ENCODE measurements around the gene SCRN1. TPM values are rescaled to one million over a fixed set of nuclear protein-coding genes. Genes with fewer than 3 reads are reported as not detected.

Gene SCRN1
- total and polyA plus RNA-seq, 2 donors from 2014 or later: 22.2 to 85.6 TPM

DNA sequence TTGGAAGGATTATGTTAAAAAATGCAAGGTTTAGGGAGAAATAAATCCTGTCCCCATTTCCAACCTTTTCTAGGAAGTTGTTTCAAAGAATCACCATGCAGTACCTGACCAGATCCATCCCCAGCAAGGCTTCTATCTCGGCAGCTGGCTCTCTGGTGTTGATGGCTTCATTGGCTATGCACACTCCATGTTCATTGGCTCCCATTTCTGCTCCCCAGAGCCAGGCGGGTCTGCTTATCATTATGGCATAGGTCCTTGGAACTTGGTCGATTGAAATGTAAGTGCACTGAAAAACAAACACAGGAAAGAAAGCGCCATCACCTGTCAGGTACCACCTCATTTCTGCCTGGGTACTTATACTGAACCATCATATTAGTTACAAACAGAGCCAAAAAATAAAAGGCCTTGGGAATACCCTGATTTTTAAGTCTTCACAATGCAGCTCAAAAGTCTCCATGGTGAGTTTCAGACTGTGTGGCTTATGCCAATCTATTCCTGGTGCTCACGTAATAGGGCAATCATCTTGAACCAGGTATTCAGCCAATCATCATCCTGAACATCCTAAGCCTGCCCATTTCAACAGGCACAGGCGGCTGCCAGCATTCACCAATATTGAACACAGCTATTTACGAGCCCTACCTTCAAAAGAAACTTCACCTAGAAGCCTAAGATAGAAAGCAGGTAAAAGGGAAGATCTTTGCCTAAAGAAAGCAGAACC lies 34.4 kb downstream of the SCRN1 start:
- Histone ChIP-seq H3K4me3 (ENCODE audit: low read length in 3 of 3) (no peak overlapping the region), H3K9ac (ENCODE audit: low read length in 3 of 3) (no peak overlapping the region), H3K36me3 (ENCODE audit: control insufficient read depth in 2 of 3, insufficient read depth in 3 of 3, low read length in 3 of 3) (peaks cover 0 to 2% (median 0%) of the 10 kb centered on the region in 3 donors), H3K27ac (ENCODE audit: low read depth in 2 of 2, low read length in 2 of 2) (no peak overlapping the region), H3K4me1 (ENCODE audit: control insufficient read depth in 2 of 3, insufficient read depth in 2 of 3, low read depth in 1 of 3, low read length in 3 of 3) (no peaks in the 10 kb centered on the region), H3K9me3 (ENCODE audit: control insufficient read depth in 2 of 3, insufficient read depth in 1 of 3, low read length in 3 of 3) (no peaks in the 10 kb centered on the region), H3K27me3 (ENCODE audit: control insufficient read depth, insufficient read depth, low read length) (no peaks in the 10 kb centered on the region)
- intact Hi-C loops (cut with DNase I): no loop called here
- TF ChIP-seq, protein P1, sequence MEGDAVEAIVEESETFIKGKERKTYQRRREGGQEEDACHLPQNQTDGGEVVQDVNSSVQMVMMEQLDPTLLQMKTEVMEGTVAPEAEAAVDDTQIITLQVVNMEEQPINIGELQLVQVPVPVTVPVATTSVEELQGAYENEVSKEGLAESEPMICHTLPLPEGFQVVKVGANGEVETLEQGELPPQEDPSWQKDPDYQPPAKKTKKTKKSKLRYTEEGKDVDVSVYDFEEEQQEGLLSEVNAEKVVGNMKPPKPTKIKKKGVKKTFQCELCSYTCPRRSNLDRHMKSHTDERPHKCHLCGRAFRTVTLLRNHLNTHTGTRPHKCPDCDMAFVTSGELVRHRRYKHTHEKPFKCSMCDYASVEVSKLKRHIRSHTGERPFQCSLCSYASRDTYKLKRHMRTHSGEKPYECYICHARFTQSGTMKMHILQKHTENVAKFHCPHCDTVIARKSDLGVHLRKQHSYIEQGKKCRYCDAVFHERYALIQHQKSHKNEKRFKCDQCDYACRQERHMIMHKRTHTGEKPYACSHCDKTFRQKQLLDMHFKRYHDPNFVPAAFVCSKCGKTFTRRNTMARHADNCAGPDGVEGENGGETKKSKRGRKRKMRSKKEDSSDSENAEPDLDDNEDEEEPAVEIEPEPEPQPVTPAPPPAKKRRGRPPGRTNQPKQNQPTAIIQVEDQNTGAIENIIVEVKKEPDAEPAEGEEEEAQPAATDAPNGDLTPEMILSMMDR (IDR thresholded peaks at IDR 0.05; ENCODE audit: borderline replicate concordance, extremely low read depth, insufficient read depth): no peak
- FAIRE-seq (no peak), DNase-seq (no peak)

DNA sequence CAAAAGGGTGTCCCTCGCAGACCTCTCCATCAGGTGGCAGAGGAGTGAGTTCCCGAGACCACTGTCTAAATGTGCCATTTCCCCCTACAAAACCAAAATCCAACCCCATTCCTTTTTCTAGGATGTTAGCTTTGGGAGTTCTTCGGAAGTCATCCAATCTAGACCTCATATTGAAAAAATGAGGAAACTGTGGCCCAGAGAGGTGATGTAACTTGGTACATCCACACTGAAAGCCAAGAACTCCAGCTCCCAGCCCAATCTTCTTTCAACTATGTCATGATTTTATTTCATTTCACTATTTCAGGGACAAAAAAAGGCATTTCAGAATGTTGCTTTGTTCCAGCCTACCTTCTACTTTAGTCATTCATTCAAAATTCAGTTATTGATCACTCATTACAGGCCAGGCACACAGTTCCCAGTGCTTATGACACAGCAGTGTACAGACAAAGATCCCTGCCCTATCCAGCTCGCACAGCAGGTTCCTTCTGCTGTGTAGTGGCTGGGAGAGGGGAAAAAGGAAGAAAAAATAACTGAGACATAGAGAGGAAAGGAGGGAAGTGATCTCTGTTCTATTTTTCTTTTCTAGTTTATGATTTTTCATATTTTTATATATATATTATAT lies 35.8 kb downstream of the SCRN1 start:
- FAIRE-seq (no peak), DNase-seq (no peak)
- H3K4me3 ChIP-seq (ENCODE audit: low read length in 3 of 3): no peak overlapping the region
- H3K4me1 ChIP-seq (ENCODE audit: control insufficient read depth in 2 of 3, insufficient read depth in 2 of 3, low read depth in 1 of 3, low read length in 3 of 3): no peaks in the 10 kb centered on the region
- H3K36me3 ChIP-seq (ENCODE audit: control insufficient read depth in 2 of 3, insufficient read depth in 3 of 3, low read length in 3 of 3): peaks cover 0 to 2% (median 0%) of the 10 kb centered on the region in 3 donors
- intact Hi-C loops (cut with DNase I): no loop called here
- H3K9me3 ChIP-seq (ENCODE audit: control insufficient read depth in 2 of 3, insufficient read depth in 1 of 3, low read length in 3 of 3): no peaks in the 10 kb centered on the region
- H3K9ac ChIP-seq (ENCODE audit: low read length in 3 of 3): no peak overlapping the region
- no peak overlapping the region for H3K27ac ChIP-seq (ENCODE audit: low read depth in 2 of 2, low read length in 2 of 2)
- TF ChIP-seq, protein P1 (IDR thresholded peaks at IDR 0.05; ENCODE audit: borderline replicate concordance, extremely low read depth, insufficient read depth): no peak
- H3K27me3 ChIP-seq (ENCODE audit: control insufficient read depth, insufficient read depth, low read length): no peaks in the 10 kb centered on the region

DNA sequence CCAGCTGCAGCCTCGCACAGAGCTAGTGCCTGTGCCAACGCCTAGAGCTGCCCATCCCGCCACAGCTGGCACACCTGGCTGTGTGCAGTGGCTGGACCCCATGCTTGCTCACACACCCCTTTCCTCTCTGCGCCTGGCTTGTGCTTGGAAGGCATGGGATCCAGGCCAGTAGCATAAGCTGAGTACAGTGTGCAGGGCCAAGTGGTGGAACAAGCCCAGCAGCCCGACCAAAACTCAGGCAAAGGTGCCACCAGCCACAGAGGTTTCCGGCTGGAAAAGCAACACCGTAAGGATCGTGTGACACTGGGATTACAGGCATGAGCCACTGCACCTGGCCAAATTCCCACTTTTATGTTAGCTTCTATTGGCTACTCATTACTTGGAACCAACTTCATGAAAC lies 38.4 kb downstream of the SCRN1 start:
- no peak overlapping the region for H3K9ac ChIP-seq (ENCODE audit: low read length in 3 of 3)
- H3K27me3 ChIP-seq (ENCODE audit: control insufficient read depth, insufficient read depth, low read length): no peaks in the 10 kb centered on the region
- DNase-seq: no peak
- no peaks in the 10 kb centered on the region for H3K9me3 ChIP-seq (ENCODE audit: control insufficient read depth in 2 of 3, insufficient read depth in 1 of 3, low read length in 3 of 3)
- H3K36me3 ChIP-seq (ENCODE audit: control insufficient read depth in 2 of 3, insufficient read depth in 3 of 3, low read length in 3 of 3): peaks cover 0 to 2% (median 0%) of the 10 kb centered on the region in 3 donors
- intact Hi-C loops (cut with DNase I): no loop called here
- no peaks in the 10 kb centered on the region for H3K4me1 ChIP-seq (ENCODE audit: control insufficient read depth in 2 of 3, insufficient read depth in 2 of 3, low read depth in 1 of 3, low read length in 3 of 3)
- FAIRE-seq: no peak
- H3K4me3 ChIP-seq (ENCODE audit: low read length in 3 of 3): no peak overlapping the region
- TF ChIP-seq, protein P1 (IDR thresholded peaks at IDR 0.05; ENCODE audit: borderline replicate concordance, extremely low read depth, insufficient read depth): no peak
- no peak overlapping the region for H3K27ac ChIP-seq (ENCODE audit: low read depth in 2 of 2, low read length in 2 of 2)

All from kidney (tissue), 14 donors.